Tibial nerve (tissue), 4 donors: ENCODE results near the gene ARHGEF19. TPM values are rescaled to one million over a fixed set of nuclear protein-coding genes. Genes with fewer than 3 reads are reported as not detected.
A peak's percentile ranks its signal among the peaks of the same experiment; 100 is the strongest.
"Not testable (repeated sequence)": the region's sequence is repeated elsewhere in the genome, so short reads cannot be mapped to it uniquely, and the experiment has no call there.

Experiments
- DNase-seq, 2 donors: peaks; one replicate each; pipeline ENCODE4 v3.0.0-alpha.2; 2019; ENCODE audit warnings: low spot score in 2 of 2
- H3K27ac ChIP-seq, 4 donors: fragments of 200-600 bp; sonication (generic) in 3 of 4; one replicate each; pipeline ENCODE4 v1.5.1; 2017 to 2019; ENCODE audit warnings: mild to moderate bottlenecking in 1 of 4
- H3K27me3 ChIP-seq, 2 donors: fragments of 200-600 bp; sonication (generic) in 1 of 2; one replicate each; pipeline versions ENCODE4 v1.5.1 to v1.6.0; 2017 to 2019
- H3K36me3 ChIP-seq, 3 donors: fragments of 200-600 bp; sonication (generic); one replicate each; pipeline ENCODE4 v1.5.1; 2018 to 2019
- H3K4me1 ChIP-seq, 4 donors: fragments of 200-600 bp; sonication (generic) in 3 of 4; one replicate each; pipeline ENCODE4 v1.5.1; 2017 to 2019
- H3K4me3 ChIP-seq, 4 donors: fragments of 200-600 bp; sonication (generic) in 3 of 4; one replicate each; pipeline ENCODE4 v1.5.1; 2017 to 2019; ENCODE audit warnings: mild to moderate bottlenecking in 1 of 4, moderate library complexity in 1 of 4
- H3K9me3 ChIP-seq, 4 donors: fragments of 200-600 bp; sonication (generic) in 3 of 4; one replicate each; pipeline ENCODE4 v1.5.1; 2017 to 2019
- CTCF ChIP-seq, 5 experiments: fragments of 200-600 bp in 3 of 5; fragments of 450-650 bp in 2 of 5; sonication (generic) in 3 of 5; IDR thresholded peaks; one replicate each; pipeline ENCODE4 v1.5.1; 2016 to 2019; ENCODE audit warnings: antibody characterized with exemption in 5 of 5, mild to moderate bottlenecking in 3 of 5, moderate library complexity in 2 of 5
- EP300 ChIP-seq, 2 donors: sonication (generic); formaldehyde crosslinking; IDR thresholded peaks; one replicate each; pipeline ENCODE4 v1.6.1; 2017; ENCODE audit warnings: antibody characterized with exemption in 2 of 2, mild to moderate bottlenecking in 1 of 2
- POLR2A ChIP-seq, 2 donors: fragments of 450-650 bp; IDR thresholded peaks; one replicate each; pipeline ENCODE4 v1.6.1; 2017; ENCODE audit warnings: antibody characterized with exemption in 2 of 2, mild to moderate bottlenecking in 2 of 2, moderate library complexity in 2 of 2
- WGBS, 2 donors: methylation state at CpG; one replicate each; pipeline ENCODE4 v1.1.5; 2018; 5-methylcytosine and 5-hydroxymethylcytosine counted together
- total RNA-seq, 4 donors: library from RNA; depleted of rRNA; stranded (reverse); fragments of >200 nt; gene quantifications; one replicate each; pipeline ENCODE4 v1.1.0, GENCODE V29; 2016

Gene ARHGEF19
- total RNA-seq, 4 donors from 2014 or later = 7.8 to 19.3 (median 11.1) TPM

GRCh38 chr1:16170283-16170673, 42.2 kb downstream of the ARHGEF19 start:
- TF ChIP-seq POLR2A (IDR thresholded peaks at IDR 0.05) = no peak
- no peak for TF ChIP-seq EP300 (IDR thresholded peaks at IDR 0.05)
- no peak for TF ChIP-seq CTCF (IDR thresholded peaks at IDR 0.05)
- Histone ChIP-seq H3K36me3 (no peaks in the 10 kb centered on the region), H3K9me3 (no peaks in the 10 kb centered on the region), H3K27me3 (peaks cover 0 to 6% of the 10 kb centered on the region in 2 donors), H3K4me1 (peaks cover 4 to 34% (median 31%) of the 10 kb centered on the region in 4 donors), H3K27ac (no peak overlapping the region), H3K4me3 (no peak overlapping the region)
- no peak for DNase-seq
- WGBS, 2 donors = 94 to 98% methylated on average over 3 of the region's 3 CpGs

GRCh38 chr1:16168622-16169360, 43.7 kb downstream of the ARHGEF19 start:
- no peak overlapping the region for H3K27ac ChIP-seq
- no peak overlapping the region for H3K4me3 ChIP-seq
- H3K4me1 ChIP-seq = peaks cover 0 to 27% (median 18%) of the 10 kb centered on the region in 4 donors
- no peak for DNase-seq
- WGBS, 2 donors = 71 to 92% methylated on average over 12 to 13 of the region's 13 CpGs
- TF ChIP-seq CTCF (IDR thresholded peaks at IDR 0.05) = no peak
- TF ChIP-seq EP300 (IDR thresholded peaks at IDR 0.05) = no peak
- TF ChIP-seq POLR2A (IDR thresholded peaks at IDR 0.05) = no peak
- peaks cover 0 to 6% of the 10 kb centered on the region in 2 donors for H3K27me3 ChIP-seq
- H3K36me3 ChIP-seq = no peaks in the 10 kb centered on the region
- no peaks in the 10 kb centered on the region for H3K9me3 ChIP-seq

GRCh38 chr1:16168144-16168495, 44.3 kb downstream of the ARHGEF19 start:
- H3K36me3 ChIP-seq, DNase-seq, H3K27me3 ChIP-seq, H3K9me3 ChIP-seq: not testable (repeated sequence)
- peaks cover 0 to 21% (median 12%) of the 10 kb centered on the region in 4 donors for H3K4me1 ChIP-seq
- H3K27ac ChIP-seq = peak overlapping the region in 2 of 4 donors; percentile 58 to 69
- H3K4me3 ChIP-seq = peak overlapping the region; percentile 30 to 55 (median 50)
- 63 to 68% methylated on average over 10 of the region's 10 CpGs for WGBS, 2 donors

- H3K36me3 ChIP-seq = no peaks in the 10 kb centered on the region
- peak overlapping the region in 2 of 4 donors; percentile 58 to 69 for H3K27ac ChIP-seq
- TF ChIP-seq EP300 (IDR thresholded peaks at IDR 0.05) (no peak), CTCF (IDR thresholded peaks at IDR 0.05) (no peak), POLR2A (IDR thresholded peaks at IDR 0.05) (no peak)
- peak overlapping the region; percentile 30 to 55 (median 50) for H3K4me3 ChIP-seq
- peaks cover 0 to 6% of the 10 kb centered on the region in 2 donors for H3K27me3 ChIP-seq
- no peak for DNase-seq
- peaks cover 0 to 21% (median 11%) of the 10 kb centered on the region in 4 donors for H3K4me1 ChIP-seq
- 7% methylated on average over 17 to 49 of the region's 60 CpGs for WGBS, 2 donors
- no peaks in the 10 kb centered on the region for H3K9me3 ChIP-seq
Observed at GRCh38 chr1:16167331-16168143, 44.9 kb downstream of the ARHGEF19 start.

GRCh38 chr1:16166117-16166516, 46.3 kb downstream of the ARHGEF19 start:
- WGBS, 2 donors = 46 to 50% methylated on average over 2 of the region's 2 CpGs
- Histone ChIP-seq H3K9me3 (no peaks in the 10 kb centered on the region), H3K27ac (no peak overlapping the region), H3K4me1 (peaks cover 0 to 21% (median 11%) of the 10 kb centered on the region in 4 donors), H3K36me3 (no peaks in the 10 kb centered on the region), H3K4me3 (no peak overlapping the region), H3K27me3 (peaks cover 0 to 6% of the 10 kb centered on the region in 2 donors)
- DNase-seq = no peak
- no peak for TF ChIP-seq EP300 (IDR thresholded peaks at IDR 0.05)

- WGBS, 2 donors = 75 to 88% methylated on average over 7 of the region's 7 CpGs
- no peak for DNase-seq
- Histone ChIP-seq H3K36me3 (no peaks in the 10 kb centered on the region), H3K9me3 (no peaks in the 10 kb centered on the region), H3K27me3 (peaks cover 0 to 6% of the 10 kb centered on the region in 2 donors), H3K4me3 (no peak overlapping the region), H3K27ac (no peak overlapping the region), H3K4me1 (peaks cover 0 to 21% (median 11%) of the 10 kb centered on the region in 4 donors)
- TF ChIP-seq CTCF (IDR thresholded peaks at IDR 0.05) (no peak), POLR2A (IDR thresholded peaks at IDR 0.05) (no peak), EP300 (IDR thresholded peaks at IDR 0.05) (no peak)
Observed at GRCh38 chr1:16165548-16165947, 46.9 kb downstream of the ARHGEF19 start.
